GM19099 (cell line): ENCODE data around the gene EXD3.

Source experiments
- POLR2A ChIP-seq: IDR thresholded peaks from 3 replicates; pipeline ENCODE4 v1.6.1; 2011; ENCODE audit warnings: low read depth; ENCODE audit not compliant: insufficient read length; ENCODE audit errors: extremely low read depth

The EXD3 gene

GRCh38 chr9:137398561-137399468 lies 24.1 kb downstream of the EXD3 start:
- TF ChIP-seq POLR2A, result no peak

- TF ChIP-seq POLR2A, result no peak
Measured at GRCh38 chr9:137397675-137398423, 25.1 kb downstream of the EXD3 start.

GRCh38 chr9:137396634-137397367 lies 26.2 kb downstream of the EXD3 start:
- no peak for TF ChIP-seq POLR2A

GRCh38 chr9:137396227-137396626 lies 26.7 kb downstream of the EXD3 start:
- TF ChIP-seq POLR2A, result no peak

- TF ChIP-seq POLR2A, result no peak
Measured at GRCh38 chr9:137395666-137396010, 27.3 kb downstream of the EXD3 start.

- TF ChIP-seq POLR2A, result no peak
Measured at GRCh38 chr9:137394866-137395665, 27.9 kb downstream of the EXD3 start.

- TF ChIP-seq POLR2A, result no peak
Measured at GRCh38 chr9:137393176-137394150, 29.5 kb downstream of the EXD3 start.

GRCh38 chr9:137392232-137393007 lies 30.5 kb downstream of the EXD3 start:
- no peak for TF ChIP-seq POLR2A

GRCh38 chr9:137391411-137391754 lies 31.6 kb downstream of the EXD3 start:
- no peak for TF ChIP-seq POLR2A

- no peak for TF ChIP-seq POLR2A
Measured at GRCh38 chr9:137390553-137391410, 32.2 kb downstream of the EXD3 start.

GRCh38 chr9:137389428-137389746 lies 33.6 kb downstream of the EXD3 start:
- no peak for TF ChIP-seq POLR2A

- TF ChIP-seq POLR2A, result no peak
Measured at GRCh38 chr9:137388589-137389427, 34.2 kb downstream of the EXD3 start.
